T-helper 22 cell (primary cell): ENCODE results near the gene WNT7B.

ENCODE experiments used
- DNase-seq: peaks from one replicate; pipeline ENCODE4 v3.0.0-alpha.2; 2020; ENCODE audit warnings: low read depth

The WNT7B gene

GRCh38 chr22:45887202-45888131 is 89.5 kb downstream of the WNT7B start:
- no peak for DNase-seq

GRCh38 chr22:45886540-45886939 is 90.4 kb downstream of the WNT7B start:
- DNase-seq = no peak

GRCh38 chr22:45885941-45886395 is 91.0 kb downstream of the WNT7B start:
- no peak for DNase-seq

DNA sequence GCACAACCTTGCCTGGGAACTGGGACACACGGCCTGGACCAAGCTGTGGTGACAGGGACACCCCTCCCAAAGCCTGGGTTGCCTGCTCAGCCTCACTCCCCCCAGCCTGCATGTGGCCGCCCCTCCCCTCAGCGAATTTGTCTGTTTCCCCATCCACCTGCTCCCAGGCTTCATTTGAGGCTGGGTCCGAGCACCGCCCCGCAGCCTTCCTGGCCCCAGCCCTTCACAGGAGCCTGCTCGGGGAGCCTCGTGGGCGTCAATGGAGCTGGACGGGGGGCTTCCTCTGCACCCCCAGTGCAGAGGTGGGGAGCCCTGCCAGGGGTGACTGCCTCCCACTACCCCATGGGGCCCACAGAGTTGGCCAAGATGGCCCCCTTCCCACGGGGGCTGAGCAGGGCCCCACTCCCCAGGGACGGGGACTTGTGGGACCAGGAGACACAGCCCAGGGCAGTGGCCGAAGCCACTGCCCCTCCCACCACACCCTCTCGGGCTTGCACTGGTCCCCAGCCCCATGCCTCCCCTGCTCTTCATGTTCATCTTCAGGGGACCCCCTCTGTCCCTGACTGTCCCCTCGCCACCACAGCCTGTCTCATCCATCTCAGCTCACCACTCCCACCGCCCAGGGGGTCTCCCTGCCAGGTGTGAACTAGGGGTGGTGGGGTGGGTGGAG is 91.7 kb downstream of the WNT7B start:
- no peak for DNase-seq

- no peak for DNase-seq
Observed at GRCh38 chr22:45884201-45885062, 92.5 kb downstream of the WNT7B start.

DNA sequence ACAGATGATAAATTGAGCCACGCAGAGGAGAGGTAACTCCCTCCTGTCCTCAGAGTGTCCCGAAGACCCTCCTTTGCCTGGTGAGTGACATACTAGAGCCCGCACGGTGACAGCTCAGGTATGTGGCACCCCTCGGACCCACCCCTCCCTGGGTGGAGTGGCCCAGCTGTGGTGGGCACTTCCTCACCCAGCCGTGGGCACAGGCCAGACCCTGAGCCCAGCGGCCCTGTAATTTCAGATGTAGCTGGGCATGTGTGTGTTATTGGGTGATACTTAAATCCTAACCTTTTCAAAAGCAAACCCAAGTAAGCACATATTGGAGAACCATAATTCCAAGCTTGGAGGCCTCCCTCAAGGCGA is 93.2 kb downstream of the WNT7B start:
- DNase-seq = no peak

DNA sequence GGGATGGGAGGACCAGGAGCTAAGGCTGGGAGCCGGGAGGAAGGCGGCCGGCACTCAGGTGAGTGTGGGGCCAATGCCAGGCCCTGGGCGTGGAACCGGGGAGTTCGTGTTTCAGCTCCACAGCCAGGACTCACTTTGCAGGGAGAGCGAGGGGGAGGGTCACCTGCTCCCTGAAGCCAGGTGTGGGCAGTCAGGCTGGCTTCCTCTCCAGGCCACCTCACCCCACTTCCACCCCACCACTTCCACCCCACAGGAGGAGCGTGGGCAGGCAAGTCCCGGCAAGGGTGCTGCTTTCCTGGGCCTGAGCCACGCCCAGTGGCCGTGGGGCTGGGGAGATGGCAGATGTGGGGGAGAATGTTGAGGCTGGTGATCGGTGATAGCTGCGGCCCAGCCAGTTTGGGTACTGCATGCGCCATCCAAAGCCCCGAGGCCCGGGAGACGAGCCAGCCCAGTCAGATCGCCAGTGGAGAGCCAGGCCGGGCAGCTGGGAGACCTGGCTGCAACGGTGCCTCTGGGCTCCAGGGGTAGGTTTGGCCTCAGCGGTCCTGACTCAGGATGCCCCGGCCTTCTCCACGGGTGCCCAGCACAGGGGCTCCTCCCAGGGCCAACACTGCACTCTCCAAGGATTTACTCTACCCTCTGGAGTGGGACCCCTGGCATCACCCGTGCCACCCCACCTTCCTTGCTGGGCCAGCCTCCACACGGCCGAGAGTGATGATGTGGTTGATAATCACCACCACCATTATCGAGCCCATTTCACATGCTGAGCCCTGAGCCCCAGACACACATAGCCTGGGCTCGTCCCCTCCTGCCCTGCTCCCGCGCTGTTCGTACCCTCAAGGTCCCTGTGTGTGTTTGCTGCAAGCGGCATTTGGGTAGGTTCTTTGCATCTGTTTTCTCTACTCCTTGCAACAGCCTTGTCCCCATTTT is 93.8 kb downstream of the WNT7B start:
- DNase-seq = no peak

DNA sequence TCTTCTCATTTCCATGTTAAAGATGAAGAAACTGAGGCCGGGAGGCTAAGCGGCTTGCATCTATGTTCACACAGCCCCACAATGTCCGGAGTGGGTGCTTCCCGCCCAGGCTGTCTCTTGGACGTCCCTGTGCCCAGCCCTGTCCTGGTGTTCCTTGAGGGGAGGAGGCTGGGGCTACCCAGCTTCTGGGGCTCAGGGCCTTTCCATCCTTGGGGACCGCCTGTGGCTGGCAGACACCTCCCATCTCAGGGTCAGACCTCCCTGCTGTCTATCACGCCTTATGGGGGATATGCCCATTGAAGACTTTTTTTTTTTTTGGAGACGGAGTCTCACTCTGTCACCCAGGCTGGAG is 95.5 kb downstream of the WNT7B start:
- DNase-seq = no peak

GRCh38 chr22:45880716-45881523 is 96.0 kb downstream of the WNT7B start:
- DNase-seq = no peak

- DNase-seq = no peak
Observed at GRCh38 chr22:45880091-45880715, 96.8 kb downstream of the WNT7B start.

- DNase-seq = no peak
Observed at GRCh38 chr22:45879552-45879949, 97.4 kb downstream of the WNT7B start.

DNA sequence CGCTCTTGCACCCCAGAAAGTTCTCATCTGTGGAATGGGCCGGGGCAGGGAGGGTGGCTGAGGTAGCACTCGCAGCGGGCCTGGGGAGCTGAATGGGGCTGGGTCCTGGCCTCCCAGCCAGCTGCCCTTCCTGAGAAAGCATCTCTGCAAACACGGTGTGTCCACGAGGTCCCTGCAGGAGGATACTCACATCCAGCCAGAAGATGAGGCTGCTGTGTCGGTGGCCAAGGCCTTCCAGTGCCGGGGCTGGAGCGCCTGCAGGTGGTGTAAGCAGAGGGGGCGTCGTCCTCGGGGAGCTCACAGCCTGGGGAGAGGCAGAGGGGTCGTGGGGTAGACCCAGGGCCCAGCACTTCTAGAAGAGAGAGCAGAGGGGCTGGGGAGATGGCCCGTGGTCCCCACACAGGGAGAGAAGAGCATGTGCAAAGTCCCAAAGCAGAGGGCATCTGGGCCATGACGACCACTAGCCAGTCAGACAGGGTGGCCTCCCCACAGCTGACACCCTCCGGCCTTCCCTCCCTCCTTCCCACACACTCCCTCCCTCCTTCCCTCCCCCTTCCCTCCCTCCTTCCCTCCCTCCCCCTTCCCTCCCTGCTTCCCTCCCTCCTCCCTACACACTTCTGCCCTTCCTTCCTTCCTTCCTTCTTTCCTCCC is 97.9 kb downstream of the WNT7B start:
- DNase-seq = no peak

DNA sequence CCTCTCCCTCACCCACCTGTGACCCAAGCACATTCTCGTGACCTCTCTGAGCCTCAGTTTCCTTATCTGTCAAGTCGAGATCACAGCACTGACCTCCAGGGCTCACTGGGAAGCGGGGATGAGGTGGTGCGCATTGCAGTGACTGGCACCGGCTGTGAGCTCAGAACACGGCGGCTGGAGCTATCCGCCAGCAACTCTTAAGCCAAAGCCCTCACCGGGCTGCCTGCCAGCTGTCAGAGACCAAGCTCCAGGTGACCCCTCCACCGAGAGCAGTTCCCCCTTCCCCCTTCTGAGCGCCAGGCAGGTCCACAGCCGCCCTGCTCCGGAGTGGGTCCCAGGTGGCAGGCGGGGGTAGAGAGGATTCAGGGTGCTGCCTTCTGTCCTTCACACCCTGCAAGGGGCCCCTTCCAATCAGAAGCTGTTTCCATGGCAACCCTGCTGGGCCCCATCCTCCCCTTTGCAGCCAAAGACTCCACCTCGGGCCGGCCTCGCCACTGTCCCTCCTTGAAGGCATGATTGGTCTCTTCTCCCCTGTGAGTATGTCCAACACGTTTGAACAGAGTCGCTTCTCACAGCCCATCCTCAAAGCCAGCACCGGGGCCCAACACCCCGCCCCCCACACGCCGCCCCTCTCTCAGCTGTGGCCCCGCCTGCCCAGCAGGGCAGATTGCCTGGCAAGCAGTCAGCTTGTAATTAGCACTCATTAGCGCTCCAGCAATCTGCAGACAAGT is 98.7 kb downstream of the WNT7B start:
- no peak for DNase-seq

GRCh38 chr22:45877651-45878050 is 99.3 kb downstream of the WNT7B start:
- no peak for DNase-seq

DNA sequence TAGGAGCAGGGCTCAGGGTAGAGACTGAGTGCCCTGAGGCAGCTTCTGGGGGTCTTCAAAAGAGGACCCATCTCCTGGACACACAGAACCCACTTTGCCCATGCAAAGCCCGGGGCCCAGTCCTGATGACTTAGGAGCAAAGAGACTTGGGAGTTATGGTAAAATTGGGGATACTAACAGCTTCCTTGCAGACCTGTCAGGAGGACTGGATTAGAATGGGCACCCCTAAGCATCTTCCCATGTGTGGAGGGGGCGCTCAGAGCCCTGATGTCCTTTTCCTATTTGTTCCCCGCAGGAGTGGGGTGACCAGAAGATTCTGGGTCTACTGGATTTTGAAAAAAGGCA is 100.0 kb downstream of the WNT7B start:
- DNase-seq = no peak

DNA sequence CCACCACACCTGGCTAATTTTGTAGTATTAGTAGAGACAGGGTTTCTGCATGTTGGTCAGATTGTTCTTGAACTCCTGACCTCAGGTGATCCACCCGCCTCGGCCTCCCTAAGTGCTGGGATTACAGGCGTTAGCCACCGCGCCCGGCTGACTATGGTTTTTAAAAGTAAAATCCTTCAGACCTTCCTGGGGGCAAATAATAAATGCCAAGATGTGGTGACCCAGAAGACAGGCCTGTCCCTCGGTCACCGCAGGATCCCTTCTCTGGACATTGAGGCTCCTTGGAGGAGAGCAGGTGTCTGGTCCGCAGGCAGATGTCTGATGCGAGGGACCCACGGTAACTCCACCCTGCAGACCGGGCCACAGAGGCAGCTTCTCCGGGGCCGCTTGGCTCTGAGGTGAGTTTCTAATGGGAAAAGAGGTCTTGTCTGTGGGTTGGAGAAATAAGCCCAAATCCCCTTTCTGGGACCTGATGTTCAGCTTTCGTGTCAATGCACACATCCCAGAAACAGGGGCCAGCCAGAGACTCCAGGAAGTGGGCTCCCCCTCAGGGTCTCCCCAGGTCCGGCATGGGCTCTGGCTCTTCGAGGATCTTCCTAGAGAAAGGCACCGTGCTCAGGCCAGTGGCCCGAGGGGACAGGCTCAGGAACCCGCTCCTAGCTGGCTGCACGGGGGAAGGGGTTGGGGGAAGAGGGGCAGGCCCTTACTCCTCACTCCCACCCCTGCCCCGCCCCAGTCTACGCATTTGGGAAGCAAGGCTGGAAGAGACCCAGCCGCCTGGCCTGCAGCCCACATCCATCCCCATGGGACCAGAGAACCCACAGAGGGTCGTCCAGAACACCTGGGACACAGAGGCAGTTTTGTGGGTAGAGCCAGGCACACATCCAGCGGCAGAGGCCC is 100.6 kb downstream of the WNT7B start:
- DNase-seq = no peak

DNA sequence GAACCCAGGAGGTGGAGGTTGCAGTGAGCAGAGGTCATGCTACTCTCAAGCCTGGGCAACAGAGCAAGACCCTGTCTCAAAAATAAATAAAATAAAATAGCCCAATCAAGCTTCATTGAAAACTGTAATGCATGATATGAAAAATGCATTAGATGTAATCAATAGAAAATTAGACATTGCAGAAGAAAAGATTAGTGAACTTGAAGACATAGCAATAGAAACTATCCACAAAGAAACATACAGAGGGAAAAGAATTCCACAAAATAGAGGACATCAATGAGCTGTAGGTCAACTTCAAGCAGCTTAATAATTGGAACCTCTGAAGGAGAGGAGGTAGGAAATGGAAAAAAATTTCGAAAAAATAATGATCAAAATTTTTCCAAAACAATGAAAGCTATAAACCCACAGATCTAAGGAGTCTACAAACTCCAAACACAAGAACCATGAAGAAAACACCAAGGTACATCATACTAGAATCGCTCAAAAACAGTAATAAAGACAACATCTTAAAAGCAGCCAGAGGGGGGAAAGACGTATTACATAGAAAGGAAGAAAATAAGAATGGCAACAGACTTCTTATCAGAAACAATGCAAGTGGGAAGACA is 104.2 kb downstream of the WNT7B start:
- no peak for DNase-seq

DNA sequence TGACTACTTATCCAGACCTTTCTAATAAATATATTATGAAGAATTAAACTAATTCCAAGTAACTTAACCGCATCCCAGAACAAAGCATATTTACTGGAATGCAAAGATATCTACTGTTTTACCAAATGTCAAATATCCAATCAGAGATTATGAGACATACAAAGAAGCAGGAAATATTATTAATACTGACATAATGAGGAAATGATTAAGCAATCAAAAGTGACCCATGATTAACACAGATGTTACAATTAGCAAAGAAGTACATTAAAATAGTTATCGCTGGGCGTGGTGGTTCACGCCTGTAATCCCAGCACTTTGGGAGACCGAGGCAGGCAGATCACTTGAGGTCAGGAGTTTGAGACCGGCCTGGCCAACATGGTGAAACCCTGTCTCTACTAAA is 105.2 kb downstream of the WNT7B start:
- no peak for DNase-seq
